HepG2 (cell line): ENCODE measurements around the gene TST. TPM values are rescaled to one million over a fixed set of nuclear protein-coding genes. Genes with fewer than 3 reads are reported as not detected.
A peak's percentile ranks its signal among the peaks of the same experiment; 100 is the strongest.

Experiments used
- BCL6 ChIP-seq: IDR thresholded peaks from 2 replicates; pipeline ENCODE4 v1.6.1; 2016; ENCODE audit warnings: missing genetic modification reagents, missing compliant biosample characterization
- BORCS8-MEF2B ChIP-seq: sonication (generic); formaldehyde crosslinking; IDR thresholded peaks from 2 replicates; pipeline ENCODE4 v1.8.0; 2022; ENCODE audit warnings: mild to moderate bottlenecking, missing genetic modification reagents
- ESRRA ChIP-seq: sonication (generic); formaldehyde crosslinking; IDR thresholded peaks from 2 replicates; pipeline ENCODE4 v1.5.1; 2020; ENCODE audit warnings: mild to moderate bottlenecking, low read depth, missing genetic modification reagents
- KLF12 ChIP-seq: sonication (generic); formaldehyde crosslinking; IDR thresholded peaks from 2 replicates; pipeline ENCODE4 v1.4.0; 2020; ENCODE audit warnings: missing genetic modification reagents, borderline replicate concordance
- NRL ChIP-seq: sonication (generic); formaldehyde crosslinking; IDR thresholded peaks from 2 replicates; pipeline ENCODE4 v1.5.0; 2020; ENCODE audit warnings: missing genetic modification reagents, mild to moderate bottlenecking, moderate library complexity, borderline replicate concordance
- PATZ1 ChIP-seq: sonication (generic); formaldehyde crosslinking; IDR thresholded peaks from 2 replicates; pipeline ENCODE4 v1.4.0; 2020; ENCODE audit warnings: missing genetic modification reagents
- SOX6 ChIP-seq, 2 experiments: fragments of 450-650 bp in 1 of 2; sonication (generic) in 1 of 2; formaldehyde crosslinking in 1 of 2; IDR thresholded peaks; 2 replicates each; pipeline versions ENCODE4 v1.4.0 to v1.6.1; 2017 to 2020; ENCODE audit warnings: antibody characterized with exemption in 1 of 2, mild to moderate bottlenecking in 1 of 2, missing genetic modification reagents in 1 of 2
- SP2 ChIP-seq: sonication (generic); formaldehyde crosslinking; IDR thresholded peaks from 2 replicates; pipeline ENCODE4 v1.5.1; 2020; ENCODE audit warnings: mild to moderate bottlenecking, missing genetic modification reagents
- ZFP62 ChIP-seq: sonication (generic); formaldehyde crosslinking; IDR thresholded peaks from 2 replicates; pipeline ENCODE4 v1.4.0; 2020; ENCODE audit warnings: missing genetic modification reagents
- ZNF543 ChIP-seq: sonication (generic); formaldehyde crosslinking; IDR thresholded peaks from 2 replicates; pipeline ENCODE4 v1.4.0; 2020; ENCODE audit warnings: mild to moderate bottlenecking, missing genetic modification reagents
- polyA plus RNA-seq, 8 experiments: library from polyadenylated mRNA; depleted of rRNA in 3 of 8; stranded (reverse) in 7 of 8; unstranded in 1 of 8; fragments of >200 nt; fragmentation: Illumina TruSeq in 4 of 8; extraction: Trizol in 4 of 8; gene quantifications; 2 replicates each; pipeline versions ENCODE4 v1.2.1 to v1.2.3, GENCODE V29; 2011 to 2016; ENCODE audit warnings: low read depth in 4 of 8, missing spikeins in 1 of 8, mixed read lengths in 1 of 8; ENCODE audit not compliant: insufficient read depth in 1 of 8
- total RNA-seq, 5 experiments: library from RNA; depleted of rRNA; stranded (reverse); fragments of >200 nt; fragmentation: Illumina TruSeq; extraction: Trizol; gene quantifications; 2 replicates each; pipeline ENCODE4 v1.2.3, GENCODE V29; 2016; ENCODE audit warnings: low read depth in 1 of 5
- TF ChIP-seq, protein P1 (sequence below): IDR thresholded peaks from 2 replicates; pipeline ENCODE4 v1.6.1; 2016; ENCODE audit warnings: low read depth, borderline replicate concordance
- TF ChIP-seq, protein P2 (sequence below): sonication (generic); formaldehyde crosslinking; IDR thresholded peaks from 2 replicates; pipeline ENCODE4 v1.8.0; 2022; ENCODE audit warnings: low read depth, missing genetic modification reagents
- TF ChIP-seq, protein P3 (sequence below), 2 experiments: sonication (generic) in 1 of 2; formaldehyde crosslinking in 1 of 2; IDR thresholded peaks; 2 replicates each; pipeline versions ENCODE4 v1.4.0 to v1.6.1; 2018 to 2020; ENCODE audit warnings: missing genetic modification reagents in 2 of 2, borderline replicate concordance in 1 of 2, low read depth in 1 of 2, mild to moderate bottlenecking in 1 of 2, missing biosample characterization in 1 of 2
- TF ChIP-seq, protein P4 (sequence below): sonication (generic); formaldehyde crosslinking; IDR thresholded peaks from 2 replicates; pipeline ENCODE4 v1.4.0; 2020; ENCODE audit warnings: missing genetic modification reagents

TST gene
- total and polyA plus RNA-seq, 2 of the 13 experiments (the other 11 are each of a cell fraction or from before 2014, with no cell fraction given): 44.6 to 63.6 TPM

DNA sequence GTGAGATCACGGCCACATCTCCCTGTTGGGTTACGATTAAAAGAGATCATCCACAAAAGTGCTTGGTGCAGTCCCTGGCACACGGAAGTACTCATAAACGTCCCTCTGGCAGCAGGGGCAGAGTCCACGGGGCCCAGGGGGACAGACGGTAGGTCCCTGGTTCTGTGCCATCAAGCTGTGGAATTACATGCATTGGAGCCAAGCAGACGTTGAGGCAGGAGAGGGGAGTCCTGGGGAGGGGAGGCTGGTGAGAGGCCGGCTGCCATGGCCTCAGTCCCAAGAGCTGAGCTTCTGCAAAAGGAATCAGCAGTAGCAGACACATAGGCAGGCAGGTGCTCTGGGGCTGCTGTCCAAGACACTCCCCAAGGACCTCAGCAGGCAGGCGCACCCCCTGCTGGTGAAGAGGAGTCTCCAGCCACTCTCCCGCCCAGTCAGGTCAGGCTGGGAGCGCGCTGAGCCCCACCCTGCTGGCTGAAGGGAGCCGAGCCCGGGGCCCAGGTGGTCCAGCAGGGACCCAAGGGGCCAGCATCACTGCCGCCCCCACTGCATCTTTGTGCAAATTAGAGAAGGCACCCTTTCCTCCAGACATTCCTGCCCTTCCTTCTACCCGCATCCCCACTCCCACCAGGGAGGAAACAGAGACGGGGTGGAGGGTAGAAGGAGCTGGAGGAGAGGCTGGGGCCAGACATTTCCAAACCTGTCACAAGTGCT is 24.7 kb upstream of the TST start (continued):
- TF ChIP-seq SP2 (CRISPR knock-in tag) (0 out of 2 replicates have a peak, but pooled peaks have one; percentile 38), PATZ1 (CRISPR knock-in tag) (peak; percentile 80), ESRRA (CRISPR knock-in tag) (peak; percentile 56; the same call in 1 of the 2 replicates), BORCS8-MEF2B (CRISPR knock-in tag) (peak; percentile 58; the same call in 1 of the 2 replicates), ZNF543 (CRISPR knock-in tag) (peak; percentile 73; the same call in 1 of the 2 replicates), ZFP62 (no peak), NRL (CRISPR knock-in tag) (no peak; the same call in 1 of the 2 replicates), KLF12 (CRISPR knock-in tag) (peak; percentile 86), SOX6 (IDR thresholded peaks at IDR 0.05) (no peak), SOX6 (CRISPR knock-in tag; IDR thresholded peaks at IDR 0.05) (peak; percentile 65), BCL6 (CRISPR knock-in tag) (0 out of 2 replicates have a peak, but pooled peaks have one; percentile 38)
- TF ChIP-seq, protein P1, sequence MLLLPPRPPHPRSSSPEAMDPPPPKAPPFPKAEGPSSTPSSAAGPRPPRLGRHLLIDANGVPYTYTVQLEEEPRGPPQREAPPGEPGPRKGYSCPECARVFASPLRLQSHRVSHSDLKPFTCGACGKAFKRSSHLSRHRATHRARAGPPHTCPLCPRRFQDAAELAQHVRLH (CRISPR knock-in tag): peak; percentile 64; the same call in 1 of the 2 replicates
- TF ChIP-seq, protein P2, sequence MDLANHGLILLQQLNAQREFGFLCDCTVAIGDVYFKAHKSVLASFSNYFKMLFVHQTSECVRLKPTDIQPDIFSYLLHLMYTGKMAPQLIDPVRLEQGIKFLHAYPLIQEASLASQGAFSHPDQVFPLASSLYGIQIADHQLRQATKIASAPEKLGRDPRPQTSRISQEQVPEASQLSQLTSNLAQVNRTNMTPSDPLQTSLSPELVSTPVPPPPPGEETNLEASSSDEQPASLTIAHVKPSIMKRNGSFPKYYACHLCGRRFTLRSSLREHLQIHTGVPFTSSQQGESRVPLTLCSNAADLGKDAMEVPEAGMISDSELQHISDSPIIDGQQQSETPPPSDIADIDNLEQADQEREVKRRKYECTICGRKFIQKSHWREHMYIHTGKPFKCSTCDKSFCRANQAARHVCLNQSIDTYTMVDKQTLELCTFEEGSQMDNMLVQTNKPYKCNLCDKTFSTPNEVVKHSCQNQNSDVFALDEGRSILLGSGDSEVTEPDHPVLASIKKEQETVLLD (CRISPR knock-in tag): no peak
- TF ChIP-seq, protein P3, sequence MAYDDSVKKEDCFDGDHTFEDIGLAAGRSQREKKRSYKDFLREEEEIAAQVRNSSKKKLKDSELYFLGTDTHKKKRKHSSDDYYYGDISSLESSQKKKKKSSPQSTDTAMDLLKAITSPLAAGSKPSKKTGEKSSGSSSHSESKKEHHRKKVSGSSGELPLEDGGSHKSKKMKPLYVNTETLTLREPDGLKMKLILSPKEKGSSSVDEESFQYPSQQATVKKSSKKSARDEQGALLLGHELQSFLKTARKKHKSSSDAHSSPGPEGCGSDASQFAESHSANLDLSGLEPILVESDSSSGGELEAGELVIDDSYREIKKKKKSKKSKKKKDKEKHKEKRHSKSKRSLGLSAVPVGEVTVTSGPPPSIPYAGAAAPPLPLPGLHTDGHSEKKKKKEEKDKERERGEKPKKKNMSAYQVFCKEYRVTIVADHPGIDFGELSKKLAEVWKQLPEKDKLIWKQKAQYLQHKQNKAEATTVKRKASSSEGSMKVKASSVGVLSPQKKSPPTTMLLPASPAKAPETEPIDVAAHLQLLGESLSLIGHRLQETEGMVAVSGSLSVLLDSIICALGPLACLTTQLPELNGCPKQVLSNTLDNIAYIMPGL (CRISPR knock-in tag; IDR thresholded peaks at IDR 0.05; ENCODE audit: borderline replicate concordance in 1 of 2, low read depth in 1 of 2): peak; percentile 84 to 87
- TF ChIP-seq, protein P4, sequence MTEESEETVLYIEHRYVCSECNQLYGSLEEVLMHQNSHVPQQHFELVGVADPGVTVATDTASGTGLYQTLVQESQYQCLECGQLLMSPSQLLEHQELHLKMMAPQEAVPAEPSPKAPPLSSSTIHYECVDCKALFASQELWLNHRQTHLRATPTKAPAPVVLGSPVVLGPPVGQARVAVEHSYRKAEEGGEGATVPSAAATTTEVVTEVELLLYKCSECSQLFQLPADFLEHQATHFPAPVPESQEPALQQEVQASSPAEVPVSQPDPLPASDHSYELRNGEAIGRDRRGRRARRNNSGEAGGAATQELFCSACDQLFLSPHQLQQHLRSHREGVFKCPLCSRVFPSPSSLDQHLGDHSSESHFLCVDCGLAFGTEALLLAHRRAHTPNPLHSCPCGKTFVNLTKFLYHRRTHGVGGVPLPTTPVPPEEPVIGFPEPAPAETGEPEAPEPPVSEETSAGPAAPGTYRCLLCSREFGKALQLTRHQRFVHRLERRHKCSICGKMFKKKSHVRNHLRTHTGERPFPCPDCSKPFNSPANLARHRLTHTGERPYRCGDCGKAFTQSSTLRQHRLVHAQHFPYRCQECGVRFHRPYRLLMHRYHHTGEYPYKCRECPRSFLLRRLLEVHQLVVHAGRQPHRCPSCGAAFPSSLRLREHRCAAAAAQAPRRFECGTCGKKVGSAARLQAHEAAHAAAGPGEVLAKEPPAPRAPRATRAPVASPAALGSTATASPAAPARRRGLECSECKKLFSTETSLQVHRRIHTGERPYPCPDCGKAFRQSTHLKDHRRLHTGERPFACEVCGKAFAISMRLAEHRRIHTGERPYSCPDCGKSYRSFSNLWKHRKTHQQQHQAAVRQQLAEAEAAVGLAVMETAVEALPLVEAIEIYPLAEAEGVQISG (CRISPR knock-in tag): peak; percentile 69
